SU-DHL-6 (cell line): Measurements from ENCODE around the gene NANOS3.

Experiments
- EZH2phosphoT487 ChIP-seq: fragments of 200-600 bp; sonication (generic), shearing (Covaris generic); conservative IDR thresholded peaks from 2 replicates; pipeline ENCODE4 v1.6.1; 2018; ENCODE audit warnings: mild to moderate bottlenecking, antibody characterized with exemption, low read length, moderate library complexity, mixed read lengths
- TF ChIP-seq, protein P1 (sequence below): fragments of 200-600 bp; sonication (generic); IDR thresholded peaks from one replicate; pipeline ENCODE4 v1.5.1; 2017; ENCODE audit warnings: antibody characterized with exemption, mild to moderate bottlenecking, low read length, moderate library complexity; ENCODE audit not compliant: insufficient read depth, poor library complexity, severe bottlenecking

DNA sequence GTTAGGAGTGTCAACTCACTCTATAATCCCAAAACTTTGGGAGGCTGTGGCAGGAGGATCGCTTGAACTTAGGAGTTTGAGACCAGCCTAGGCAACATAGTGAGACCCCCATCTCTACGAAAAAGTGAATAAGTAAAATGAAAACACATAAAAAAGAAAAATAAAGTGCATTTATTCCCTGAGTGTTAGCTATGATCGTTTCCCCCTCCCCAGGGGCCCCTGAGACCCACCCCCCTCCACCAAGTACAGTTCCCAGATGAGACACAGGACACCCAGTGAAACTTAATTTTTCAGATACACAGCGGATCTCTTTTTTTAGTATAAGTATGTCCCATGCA lies 28.6 kb upstream of the NANOS3 start:
- TF ChIP-seq, protein P1, sequence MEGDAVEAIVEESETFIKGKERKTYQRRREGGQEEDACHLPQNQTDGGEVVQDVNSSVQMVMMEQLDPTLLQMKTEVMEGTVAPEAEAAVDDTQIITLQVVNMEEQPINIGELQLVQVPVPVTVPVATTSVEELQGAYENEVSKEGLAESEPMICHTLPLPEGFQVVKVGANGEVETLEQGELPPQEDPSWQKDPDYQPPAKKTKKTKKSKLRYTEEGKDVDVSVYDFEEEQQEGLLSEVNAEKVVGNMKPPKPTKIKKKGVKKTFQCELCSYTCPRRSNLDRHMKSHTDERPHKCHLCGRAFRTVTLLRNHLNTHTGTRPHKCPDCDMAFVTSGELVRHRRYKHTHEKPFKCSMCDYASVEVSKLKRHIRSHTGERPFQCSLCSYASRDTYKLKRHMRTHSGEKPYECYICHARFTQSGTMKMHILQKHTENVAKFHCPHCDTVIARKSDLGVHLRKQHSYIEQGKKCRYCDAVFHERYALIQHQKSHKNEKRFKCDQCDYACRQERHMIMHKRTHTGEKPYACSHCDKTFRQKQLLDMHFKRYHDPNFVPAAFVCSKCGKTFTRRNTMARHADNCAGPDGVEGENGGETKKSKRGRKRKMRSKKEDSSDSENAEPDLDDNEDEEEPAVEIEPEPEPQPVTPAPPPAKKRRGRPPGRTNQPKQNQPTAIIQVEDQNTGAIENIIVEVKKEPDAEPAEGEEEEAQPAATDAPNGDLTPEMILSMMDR: no peak
- TF ChIP-seq EZH2phosphoT487: no peak
